Spinal cord (tissue), 10 donors: ENCODE data around the gene HOXA6. TPM values are rescaled to one million over a fixed set of nuclear protein-coding genes. Genes with fewer than 3 reads are reported as not detected.

Experiments used
- DNase-seq, 6 donors: peaks; one replicate each; pipeline versions ENCODE4 v3.0.0 to v3.0.0-alpha.2; 2013 to 2015; ENCODE audit warnings: low spot score in 6 of 6, low read depth in 4 of 6
- H3K27ac ChIP-seq: one replicate; pipeline ENCODE4 v1.5.1; 2013; ENCODE audit warnings: low read depth, low read length, control low read depth
- H3K27me3 ChIP-seq: one replicate; pipeline ENCODE4 v1.6.1; 2013; ENCODE audit warnings: low read length; ENCODE audit not compliant: control insufficient read depth, insufficient read depth
- H3K36me3 ChIP-seq: one replicate; pipeline ENCODE4 v1.6.1; 2013; ENCODE audit warnings: low read length; ENCODE audit not compliant: control insufficient read depth, insufficient read depth
- H3K4me1 ChIP-seq: one replicate; pipeline ENCODE4 v1.6.1; 2013; ENCODE audit warnings: low read length; ENCODE audit not compliant: control insufficient read depth, insufficient read depth
- H3K4me3 ChIP-seq: one replicate; pipeline ENCODE4 v1.5.1; 2013; ENCODE audit warnings: low read depth, low read length, control low read depth
- H3K9me3 ChIP-seq: one replicate; pipeline ENCODE4 v1.6.1; 2013; ENCODE audit warnings: low read length; ENCODE audit not compliant: control insufficient read depth, insufficient read depth
- WGBS: methylation state at CpG from one replicate; pipeline ENCODE4 v1.1.5; 2013; ENCODE audit warnings: missing lambda C conversion rate; ENCODE audit not compliant: insufficient coverage; 5-methylcytosine and 5-hydroxymethylcytosine counted together
- polyA plus RNA-seq, 2 donors: library from polyadenylated mRNA; unstranded; fragments of 120-200 nt; gene quantifications; one replicate each; pipeline ENCODE4 v1.2.1, GENCODE V29; 2013; ENCODE audit not compliant: insufficient read length in 2 of 2
- total RNA-seq, 2 donors: library from RNA; depleted of rRNA in 1 of 2; stranded (reverse); fragments of 120-200 nt in 1 of 2; fragments of >200 nt in 1 of 2; gene quantifications; one replicate each; pipeline versions ENCODE4 v1.2.3 to v1.2.4, GENCODE V29; 2013 to 2014
- donor health status: healthy.

The HOXA6 gene
- total and polyA plus RNA-seq, 4 donors: 12.5 to 58.3 (median 33.9) TPM

- H3K27me3 ChIP-seq: peaks cover 20% of the 10 kb centered on the region
- 17% methylated on average over 8 of the region's 8 CpGs for WGBS
These were observed 46.8 kb downstream of the HOXA6 start for GRCh38 chr7:27100694-27101170.

GRCh38 chr7:27099453-27100370 is 47.9 kb downstream of the HOXA6 start:
- peak in 3 of 6 donors; percentile 23 to 70 (median 48) for DNase-seq
- Histone ChIP-seq H3K9me3 (no peaks in the 10 kb centered on the region), H3K27ac (peak overlapping the region; percentile 98), H3K27me3 (peaks cover 30% of the 10 kb centered on the region), H3K4me1 (peaks cover 56% of the 10 kb centered on the region), H3K36me3 (peaks cover 8% of the 10 kb centered on the region), H3K4me3 (peak overlapping the region; percentile 85)
- no CpG with 5 or more reads among the region's 8 CpGs for WGBS

More at GRCh38 chr7:27100694-27101170, 46.8 kb downstream of the HOXA6 start:
- peak overlapping the region; percentile 85 for H3K4me3 ChIP-seq
- peaks cover 59% of the 10 kb centered on the region for H3K4me1 ChIP-seq
- H3K27ac ChIP-seq: peak overlapping the region; percentile 98
- peak in 4 of 6 donors; percentile 44 to 86 (median 54) for DNase-seq
- H3K36me3 ChIP-seq: peaks cover 8% of the 10 kb centered on the region
- H3K9me3 ChIP-seq: no peaks in the 10 kb centered on the region

- DNase-seq: peak in 5 of 6 donors; percentile 43 to 91 (median 82)
- H3K36me3 ChIP-seq: peaks cover 10% of the 10 kb centered on the region
- H3K27me3 ChIP-seq: peaks cover 32% of the 10 kb centered on the region
- peaks cover 53% of the 10 kb centered on the region for H3K4me1 ChIP-seq
- H3K27ac ChIP-seq: peak overlapping the region; percentile 98
- no peaks in the 10 kb centered on the region for H3K9me3 ChIP-seq
- peak overlapping the region; percentile 85 for H3K4me3 ChIP-seq
- WGBS: 12% methylated on average over 21 of the region's 38 CpGs
These were observed 48.8 kb downstream of the HOXA6 start for GRCh38 chr7:27098578-27099451.

DNA sequence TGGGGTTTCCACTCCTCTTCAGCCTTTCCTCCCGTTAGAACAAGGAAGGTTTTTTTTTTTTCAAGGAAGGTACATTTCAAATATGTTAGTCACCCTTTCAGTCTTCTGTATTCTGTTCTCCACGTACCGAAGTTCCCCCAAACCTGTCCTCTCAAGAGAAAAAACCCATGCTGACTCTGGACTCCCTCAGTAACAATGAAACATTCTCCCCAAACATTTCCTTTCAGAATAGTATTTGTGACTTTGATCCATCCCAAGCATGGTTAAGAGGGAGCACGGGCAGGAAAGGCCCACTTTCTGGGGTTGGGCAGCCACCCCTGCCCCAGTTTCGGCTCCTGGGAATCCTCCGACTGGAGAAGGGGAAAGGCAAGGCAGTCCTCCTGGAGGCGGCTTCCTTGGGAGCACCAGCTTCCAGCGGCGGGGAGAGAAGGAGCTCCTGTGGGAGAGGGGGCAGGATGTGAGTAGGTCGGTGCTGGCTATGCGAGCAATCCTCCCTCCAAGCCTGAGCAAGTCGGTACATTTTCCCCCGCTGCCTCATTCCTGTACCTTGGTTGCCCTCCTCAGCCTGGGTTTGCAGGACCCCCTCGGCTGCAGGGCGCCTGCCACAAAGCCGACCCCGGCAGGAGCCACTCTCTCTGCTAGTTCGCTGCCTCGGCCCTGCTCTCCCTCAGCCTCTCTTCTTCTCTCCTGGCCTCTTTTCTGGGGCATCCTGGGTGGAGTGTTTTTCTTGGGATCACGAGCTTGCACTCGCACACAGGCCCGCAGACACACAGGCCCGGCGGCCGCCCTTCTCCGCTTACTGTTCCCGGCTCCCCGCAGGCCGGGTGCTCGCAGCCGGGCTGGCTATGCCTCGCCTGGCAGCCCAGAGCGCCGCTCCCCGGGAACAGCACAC is 49.6 kb downstream of the HOXA6 start:
- H3K9me3 ChIP-seq: no peaks in the 10 kb centered on the region
- DNase-seq: peak in 2 of 6 donors; percentile 9 to 47
- peaks cover 5% of the 10 kb centered on the region for H3K36me3 ChIP-seq
- peak overlapping the region; percentile 98 for H3K27ac ChIP-seq
- 10% methylated on average over 26 of the region's 35 CpGs for WGBS
- peak overlapping the region; percentile 85 for H3K4me3 ChIP-seq
- H3K4me1 ChIP-seq: peaks cover 44% of the 10 kb centered on the region
- peaks cover 29% of the 10 kb centered on the region for H3K27me3 ChIP-seq

GRCh38 chr7:27096768-27097514 is 50.6 kb downstream of the HOXA6 start:
- peak in 4 of 6 donors; percentile 29 to 78 (median 54) for DNase-seq
- Histone ChIP-seq H3K4me3 (peak overlapping the region; percentile 85), H3K4me1 (peaks cover 43% of the 10 kb centered on the region), H3K36me3 (peaks cover 5% of the 10 kb centered on the region), H3K27ac (peak overlapping the region; percentile 98), H3K27me3 (peaks cover 28% of the 10 kb centered on the region), H3K9me3 (no peaks in the 10 kb centered on the region)
- WGBS: 0% methylated on average over 25 of the region's 41 CpGs

GRCh38 chr7:27095897-27096767 is 51.4 kb downstream of the HOXA6 start, which contains the start of gene HOXA1:
Gene HOXA1, minus strand, starts transcription at chr7:27096000. Its CDS starts 88 bp downstream, at chr7:27095912.
- peaks cover 44% of the 10 kb centered on the region for H3K4me1 ChIP-seq
- DNase-seq: peak in 4 of 6 donors; percentile 74 to 98 (median 86)
- peaks cover 5% of the 10 kb centered on the region for H3K36me3 ChIP-seq
- peak within 1 kb of the TSS; percentile 98 for H3K27ac ChIP-seq
- no peaks in the 10 kb centered on the region for H3K9me3 ChIP-seq
- peak within 1 kb of the TSS; percentile 85 for H3K4me3 ChIP-seq
- peaks cover 23% of the 10 kb centered on the region for H3K27me3 ChIP-seq
- under 1% methylated on average over 59 of the region's 68 CpGs for WGBS
